Prostate gland (tissue), 2 donors: ENCODE data around the gene MYLK.

ENCODE experiments used
- CTCF ChIP-seq, 4 experiments: fragments of 200-600 bp in 2 of 4; fragments of 450-650 bp in 2 of 4; sonication (generic) in 2 of 4; IDR thresholded peaks; 1 replicate in 3 of 4; 2 replicates in 1 of 4; pipeline ENCODE4 v1.5.1; 2016 to 2019; ENCODE audit warnings: antibody characterized with exemption in 4 of 4, mild to moderate bottlenecking in 2 of 4, moderate library complexity in 2 of 4
- POLR2A ChIP-seq: fragments of 450-650 bp; IDR thresholded peaks from one replicate; pipeline ENCODE4 v1.6.1; 2016; ENCODE audit warnings: antibody characterized with exemption, mild to moderate bottlenecking

- no peak for TF ChIP-seq POLR2A
- no peak for TF ChIP-seq CTCF (IDR thresholded peaks at IDR 0.05)
Measured at GRCh38 chr3:123803521-123803920, 80.6 kb downstream of the MYLK start.
